NCI-H1694 treated with DMSO at 0.1 percent for 48 hours (cell line): ENCODE measurements around the gene EHBP1L1.
"Not testable (repeated sequence)": the region's sequence is repeated elsewhere in the genome, so short reads cannot be mapped to it uniquely, and the experiment has no call there.

Experiments used
- DNase-seq: peaks from one replicate; lab custom pipeline; 2025; lab: John Stamatoyannopoulos, UW

The EHBP1L1 gene

DNA sequence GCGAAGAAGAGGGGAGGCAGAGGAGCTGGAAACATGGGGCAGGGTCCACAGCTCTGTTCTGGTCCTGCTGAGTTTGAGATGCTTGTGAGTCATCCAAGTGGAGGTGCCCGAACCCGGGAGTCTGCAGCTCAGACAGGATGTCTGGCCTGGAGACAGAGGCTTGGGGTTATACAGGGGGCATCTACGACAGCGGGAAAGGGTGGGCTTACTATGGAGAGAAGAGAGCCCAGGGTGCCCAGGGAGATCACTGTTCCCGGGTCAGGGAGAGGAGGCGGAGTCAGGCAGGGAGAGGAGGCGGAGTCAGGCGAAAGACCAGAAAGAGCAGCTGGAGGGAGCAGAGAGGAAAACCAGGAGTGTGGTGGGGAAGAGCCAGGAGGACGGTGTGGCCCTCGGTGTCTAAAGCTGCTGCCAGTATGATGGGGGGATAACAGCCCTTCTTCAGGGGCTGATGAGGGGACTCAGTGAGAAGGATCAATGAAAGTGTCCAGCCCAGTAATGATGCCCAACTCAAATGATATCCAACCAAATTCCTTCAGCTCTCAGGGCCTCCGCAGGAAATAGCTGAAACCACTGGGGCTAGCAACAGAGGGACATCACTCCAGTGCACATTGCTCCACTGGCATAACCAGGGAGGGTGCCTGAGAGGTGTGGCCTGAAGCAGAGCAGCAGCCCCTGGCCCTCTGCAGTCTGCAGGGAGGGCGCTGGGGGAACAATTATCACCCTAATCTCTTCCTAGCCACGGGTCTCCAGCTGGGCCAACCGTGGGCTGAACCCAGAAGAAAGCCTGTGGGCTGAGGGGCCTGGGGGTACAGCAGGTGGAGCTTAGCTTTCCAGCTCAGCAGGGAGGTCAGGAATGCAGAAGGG lies 15.1 kb upstream of the EHBP1L1 start:
- peak; percentile 67 for DNase-seq

DNA sequence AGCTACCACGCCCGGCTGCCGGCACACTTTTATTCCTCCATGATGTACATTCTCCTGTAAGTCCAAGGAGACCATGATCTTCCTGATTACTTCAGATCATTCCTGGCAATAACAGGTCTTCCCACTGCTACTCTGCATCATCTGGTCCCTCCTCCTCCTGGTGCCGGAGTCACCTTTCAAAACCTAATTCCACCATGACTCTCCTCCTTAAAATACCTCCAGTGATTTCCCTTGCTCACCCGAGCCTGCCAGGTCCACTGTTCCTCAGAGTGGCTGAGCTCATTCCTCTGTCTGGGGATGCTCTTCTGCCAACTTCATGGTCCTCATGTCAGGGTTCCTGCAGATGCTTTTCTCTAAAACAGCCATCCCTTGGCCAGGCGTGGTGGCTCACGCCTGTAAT lies 13.8 kb upstream of the EHBP1L1 start:
- DNase-seq = no peak

DNA sequence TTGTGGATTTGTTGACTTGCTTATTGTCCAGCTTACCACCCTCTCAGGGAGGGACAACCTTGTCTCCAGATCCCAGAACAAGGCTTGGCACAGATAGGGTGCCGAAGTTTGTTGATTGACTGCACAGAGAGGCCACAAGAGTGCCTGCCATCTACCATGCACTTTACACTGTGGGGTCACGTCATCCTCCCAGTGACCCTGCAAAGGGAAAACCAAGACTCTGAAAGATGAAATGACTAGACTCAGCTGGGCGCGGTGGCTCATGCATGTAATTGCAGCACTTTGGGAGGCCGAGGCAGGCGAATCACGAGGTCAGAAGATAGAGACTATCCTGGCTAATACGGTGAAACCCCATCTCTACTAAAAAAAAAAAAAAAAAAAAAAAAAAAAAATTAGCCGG lies 13.1 kb upstream of the EHBP1L1 start:
- DNase-seq = no peak

DNA sequence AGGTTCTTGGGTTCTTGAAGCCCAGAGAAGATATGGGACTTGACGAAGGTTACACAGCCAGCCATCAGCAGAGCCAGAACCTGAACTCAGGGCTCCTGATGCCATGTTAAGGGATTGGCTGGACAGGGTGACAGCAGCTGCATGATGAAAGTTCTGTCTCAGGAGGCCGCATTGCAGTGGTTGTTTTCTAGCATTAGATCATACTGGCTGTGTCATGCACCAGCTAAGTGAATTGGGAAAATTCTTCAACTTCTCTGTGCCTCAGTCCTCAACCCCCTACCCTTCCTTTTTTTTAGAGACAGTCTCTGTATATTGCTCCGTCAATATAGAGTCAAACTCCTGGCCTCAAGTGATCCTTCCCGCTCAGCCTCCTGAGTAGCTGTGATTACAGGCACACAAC lies 12.3 kb upstream of the EHBP1L1 start:
- DNase-seq = no peak

DNA sequence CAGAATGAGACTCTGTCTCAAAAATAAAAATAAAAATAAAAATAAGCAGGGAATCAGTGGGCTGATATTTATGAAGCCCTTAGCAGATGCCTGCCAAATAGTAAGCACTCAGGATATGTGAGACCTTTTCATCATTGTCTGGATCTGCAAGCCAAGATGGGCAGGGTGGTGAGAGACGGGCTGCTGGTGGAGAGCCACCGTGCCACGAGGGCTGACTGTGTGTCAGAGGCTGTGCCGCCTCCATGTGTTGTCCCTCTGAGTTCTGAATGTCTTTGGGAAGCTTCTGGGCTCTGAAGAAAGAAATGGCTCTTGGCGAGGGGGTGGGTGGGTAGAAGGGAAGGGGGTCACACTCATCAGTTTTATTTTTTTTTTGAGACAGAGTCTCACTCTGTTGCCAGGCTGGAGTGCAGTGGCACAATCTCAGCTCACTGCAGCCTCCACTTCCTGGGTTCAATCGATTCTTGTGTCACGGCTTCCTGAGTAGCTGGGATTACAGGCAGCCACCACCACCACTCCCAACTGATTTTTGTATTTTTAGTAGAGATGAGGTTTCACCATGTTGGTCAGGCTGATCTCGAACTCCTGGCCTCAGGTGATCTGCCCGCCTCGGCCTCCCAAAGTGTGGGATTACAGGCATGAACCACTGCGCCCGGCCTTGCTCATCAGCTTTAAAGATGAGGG lies 10.8 kb upstream of the EHBP1L1 start:
- not testable (repeated sequence) for DNase-seq

DNA sequence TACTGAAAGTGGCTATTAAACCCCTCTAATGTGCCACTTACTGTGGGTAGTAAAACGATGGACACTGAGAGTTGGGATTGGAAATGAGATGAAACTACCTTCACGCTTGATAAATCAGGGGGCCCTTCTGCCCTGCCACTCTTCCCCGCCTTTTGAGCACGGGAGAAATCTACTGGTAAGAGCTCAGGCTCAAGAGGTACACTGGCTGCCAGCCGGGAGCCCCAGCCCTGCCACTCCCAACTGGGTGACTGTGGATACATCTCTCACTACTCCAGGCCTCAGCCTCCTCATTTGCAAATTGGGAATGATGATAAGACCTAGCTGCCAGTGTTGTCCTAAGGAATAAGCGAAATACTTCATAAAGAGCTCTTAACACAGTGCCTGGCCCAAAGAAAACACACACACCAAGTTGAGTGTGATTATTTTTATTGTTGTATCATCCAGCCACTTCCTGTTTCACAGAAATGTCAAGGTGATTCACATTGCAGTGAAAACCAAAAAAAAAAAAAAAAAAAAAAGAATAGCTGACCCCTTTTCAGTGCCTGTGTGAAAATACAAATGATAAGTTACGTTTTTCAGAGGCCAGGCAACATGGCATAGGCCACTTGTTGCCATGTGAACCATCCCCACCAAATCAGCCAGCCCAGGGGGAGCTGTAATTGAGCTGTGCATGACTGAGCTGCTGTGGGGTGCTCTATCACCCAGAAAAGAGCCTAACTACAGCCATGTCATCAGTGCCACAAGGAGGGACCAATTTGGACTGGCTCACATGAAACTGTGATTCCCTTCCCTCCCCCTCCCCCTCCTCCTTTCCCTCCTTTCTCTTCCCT lies 10.0 kb upstream of the EHBP1L1 start:
- DNase-seq = no peak

DNA sequence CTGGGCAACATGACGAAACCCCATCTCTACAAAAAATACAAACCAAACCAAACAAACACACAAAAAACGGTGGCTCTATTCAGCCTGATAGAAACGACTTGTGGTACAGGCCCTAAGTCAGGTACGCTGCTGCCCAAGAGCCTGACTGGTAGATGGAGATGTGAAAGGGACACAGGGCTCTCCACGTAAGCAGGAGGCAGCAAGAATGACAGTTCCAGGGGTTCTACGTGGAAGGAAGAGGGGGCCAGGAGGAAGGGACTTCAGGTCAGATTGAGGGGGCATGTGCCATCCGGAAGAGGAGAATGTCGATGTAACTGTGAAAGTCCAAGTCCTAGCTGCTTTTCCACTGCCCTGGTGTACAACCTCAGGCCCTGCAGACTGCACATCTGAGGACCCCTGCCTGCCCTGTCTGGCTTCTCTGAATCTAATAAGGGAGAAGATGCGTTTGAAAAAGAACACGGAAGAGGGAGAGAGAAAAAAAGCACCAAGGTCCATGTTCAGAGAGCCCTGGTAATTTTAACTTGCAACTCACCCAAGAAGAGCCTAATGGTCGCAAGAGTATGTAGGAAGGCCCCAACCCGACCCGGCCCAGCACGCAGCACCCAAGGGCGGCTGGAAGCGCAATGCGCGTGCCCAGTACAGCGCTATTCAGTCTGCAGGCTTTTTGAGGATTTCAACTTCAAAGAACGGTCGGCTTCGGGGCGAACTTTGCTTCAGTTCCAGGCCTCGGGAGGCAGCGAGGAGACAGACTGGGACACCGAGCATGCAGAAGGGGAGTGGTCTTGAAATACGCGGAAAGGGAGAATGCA lies 6.5 kb upstream of the EHBP1L1 start:
- no peak for DNase-seq

DNA sequence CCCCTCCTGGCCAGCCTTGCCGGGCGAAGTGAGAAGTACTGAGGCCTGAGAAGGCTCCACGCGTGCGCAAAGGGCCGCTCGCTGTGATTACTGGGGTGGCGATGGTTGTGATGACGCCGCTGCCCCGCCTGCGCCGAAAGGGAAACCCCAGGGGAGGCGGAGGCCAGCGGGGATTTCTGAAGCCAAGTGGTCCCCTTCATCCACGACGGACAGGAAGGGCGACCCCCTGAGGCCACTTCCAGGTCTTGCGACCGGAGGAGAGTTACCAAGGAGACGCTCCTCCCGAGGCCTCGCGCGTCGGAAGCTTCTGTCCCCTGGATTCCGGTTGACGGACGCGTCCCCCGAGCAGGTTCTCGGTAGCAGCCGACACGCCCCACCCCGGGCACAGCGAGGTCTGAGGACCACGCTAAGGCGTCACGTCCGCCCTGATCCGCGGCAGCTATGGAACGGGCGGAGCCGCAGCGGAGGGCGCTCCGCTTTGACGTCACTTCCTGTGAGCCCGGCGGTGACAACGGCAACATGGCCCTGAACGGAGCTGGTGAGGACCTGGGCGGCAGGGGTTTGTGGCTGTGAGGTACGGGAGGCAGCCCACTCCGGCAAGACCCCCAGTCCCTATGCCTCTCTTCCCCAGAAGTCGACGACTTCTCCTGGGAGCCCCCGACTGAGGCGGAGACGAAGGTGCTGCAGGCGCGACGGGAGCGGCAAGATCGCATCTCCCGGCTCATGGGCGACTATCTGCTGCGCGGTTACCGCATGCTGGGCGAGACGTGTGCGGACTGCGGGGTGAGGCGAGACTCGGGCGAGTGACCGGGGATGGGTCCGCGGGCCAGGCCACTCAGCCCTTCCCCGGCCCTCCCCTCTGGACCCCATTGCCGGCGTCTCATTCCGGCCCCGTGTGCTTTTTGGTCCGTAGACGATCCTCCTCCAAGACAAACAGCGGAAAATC lies 5.6 kb upstream of the EHBP1L1 start, which contains the start of gene ZNRD2:
TSS of gene ZNRD2 (plus strand) at position 505 of the 946 bp plus-strand sequence. CDS start at position 520, 15 bp downstream.
- DNase-seq = peak; percentile 90

DNA sequence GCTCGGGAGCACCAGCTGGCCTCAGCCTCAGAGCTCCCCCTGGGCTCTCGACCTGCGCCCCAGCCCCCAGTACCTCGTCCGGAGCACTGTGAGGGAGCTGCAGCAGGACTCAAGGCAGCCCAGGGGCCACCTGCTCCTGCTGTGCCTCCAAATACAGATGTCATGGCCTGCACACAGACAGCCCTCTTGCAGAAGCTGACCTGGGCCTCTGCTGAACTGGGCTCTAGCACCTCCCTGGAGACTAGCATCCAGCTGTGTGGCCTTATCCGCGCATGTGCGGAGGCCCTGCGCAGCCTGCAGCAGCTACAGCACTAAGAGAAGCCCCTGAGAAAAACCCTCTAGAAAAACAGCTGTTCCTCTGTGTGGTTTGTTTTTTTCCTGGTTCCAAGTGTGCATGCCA lies 4.4 kb upstream of the EHBP1L1 start:
- no peak for DNase-seq

DNA sequence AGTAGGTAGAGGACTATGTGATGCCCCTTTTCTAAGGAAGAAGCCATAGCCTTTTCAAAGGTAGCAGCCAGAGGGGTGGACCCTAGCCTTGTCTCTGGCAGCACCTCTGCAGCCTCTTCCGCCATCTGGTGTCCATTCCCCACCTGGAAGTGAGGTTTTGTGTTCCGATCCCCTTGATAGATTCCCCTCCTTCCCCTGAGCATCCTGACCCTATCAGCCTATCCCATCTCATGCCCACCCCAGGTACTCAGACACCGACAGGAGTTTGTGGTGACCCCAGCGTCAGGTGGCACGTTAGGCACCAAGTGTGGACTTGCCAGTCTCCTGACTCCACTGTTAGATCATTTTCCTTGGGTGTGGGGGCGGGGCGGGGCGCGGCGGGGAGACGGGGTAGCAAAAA lies 3.9 kb upstream of the EHBP1L1 start:
- DNase-seq = no peak

DNA sequence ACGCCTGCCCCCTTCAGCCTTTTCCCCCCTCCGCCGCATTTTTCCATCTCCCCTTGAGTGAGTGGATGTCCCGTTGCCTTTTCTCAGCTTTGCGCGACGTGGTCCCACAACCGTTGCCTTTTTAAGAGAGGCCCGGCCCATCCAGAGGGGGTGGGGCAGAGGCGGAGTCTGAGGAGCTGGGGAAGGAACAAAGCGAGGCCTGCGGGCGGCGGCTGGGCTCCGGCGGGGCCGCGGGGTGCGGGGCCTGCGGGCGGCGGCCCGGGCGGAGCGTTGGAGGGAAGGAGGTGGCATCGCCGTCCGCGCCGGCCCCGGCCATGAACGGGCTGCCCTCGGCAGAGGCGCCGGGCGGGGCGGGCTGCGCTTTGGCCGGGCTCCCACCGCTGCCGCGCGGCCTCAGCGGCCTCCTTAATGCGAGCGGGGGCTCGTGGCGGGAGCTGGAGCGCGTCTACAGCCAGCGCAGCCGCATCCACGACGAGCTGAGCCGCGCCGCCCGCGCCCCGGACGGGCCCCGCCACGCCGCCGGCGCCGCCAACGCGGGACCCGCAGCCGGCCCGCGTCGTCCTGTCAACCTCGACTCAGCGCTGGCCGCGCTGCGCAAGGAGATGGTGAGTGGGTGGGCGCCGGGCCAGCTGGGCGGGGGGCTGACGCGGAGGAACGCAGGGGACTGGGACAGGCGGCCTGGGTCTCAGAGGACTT lies 3.3 kb upstream of the EHBP1L1 start, which contains the start of gene FAM89B:
TSS of gene FAM89B (plus strand) at position 183 of the 696 bp plus-strand sequence. CDS start at position 315, 132 bp downstream.
- DNase-seq = peak; percentile 60

DNA sequence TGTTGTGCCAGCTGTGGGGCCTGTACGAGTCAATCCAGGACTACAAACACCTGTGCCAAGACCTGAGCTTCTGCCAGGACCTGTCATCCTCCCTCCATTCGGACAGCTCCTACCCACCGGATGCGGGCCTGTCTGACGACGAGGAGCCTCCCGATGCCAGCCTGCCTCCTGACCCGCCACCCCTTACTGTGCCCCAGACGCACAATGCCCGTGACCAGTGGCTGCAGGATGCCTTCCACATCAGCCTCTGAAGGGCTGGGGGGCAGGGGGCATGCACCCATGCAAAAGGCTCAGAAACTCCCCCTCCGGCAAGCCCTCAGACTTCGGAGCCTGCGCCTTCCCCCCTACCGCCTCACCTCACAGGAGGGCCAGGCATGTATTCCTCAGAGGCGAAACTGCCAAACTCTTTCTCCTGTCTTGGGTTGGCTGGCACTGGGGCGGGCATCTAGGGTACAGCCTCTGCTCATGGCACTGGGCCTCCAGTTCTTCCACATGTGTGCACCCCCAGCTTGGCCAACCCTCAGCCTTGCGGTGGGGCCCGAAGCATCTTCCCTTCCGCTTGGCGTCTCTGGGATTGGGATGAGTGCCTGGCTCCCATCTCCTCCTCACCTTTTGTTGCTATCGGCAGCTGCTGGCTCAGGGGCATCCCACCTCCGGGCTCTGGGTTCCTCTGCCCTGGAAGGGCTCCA lies 2.3 kb upstream of the EHBP1L1 start:
- DNase-seq = no peak

DNA sequence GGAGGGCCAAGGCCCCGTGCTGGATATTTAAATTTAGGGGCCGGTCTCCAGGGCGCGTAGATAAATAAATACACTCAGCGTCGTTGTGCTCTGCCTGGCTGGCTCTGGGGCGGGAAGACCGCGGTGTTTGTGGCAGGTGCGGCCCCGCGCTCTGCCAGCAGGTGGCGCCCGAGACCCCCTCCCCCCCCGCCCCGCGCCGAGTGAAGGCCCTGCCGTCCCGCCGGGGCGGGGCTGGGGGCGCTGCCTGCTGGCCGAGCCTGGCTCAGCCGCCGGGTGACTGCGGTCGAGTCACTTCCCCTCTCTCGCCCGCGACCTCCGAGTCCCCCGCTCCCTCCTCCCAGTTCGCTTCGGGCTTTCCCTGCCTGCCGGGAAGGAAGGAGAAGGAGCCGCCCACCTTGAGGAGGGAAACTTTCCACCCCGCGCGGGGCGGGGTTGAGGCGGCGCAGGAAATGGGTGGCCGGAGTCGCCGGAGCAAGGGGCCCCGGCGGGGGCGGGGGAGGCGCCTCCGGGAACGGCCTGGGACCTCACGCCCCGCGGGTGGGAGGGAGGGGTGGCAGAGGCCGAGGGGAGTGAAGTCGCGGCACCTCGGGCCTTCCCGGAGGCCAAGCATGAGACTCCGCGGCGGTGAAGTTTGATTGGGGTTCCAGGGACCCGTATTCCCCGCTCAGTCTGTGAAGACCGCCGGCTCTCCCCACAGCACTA lies 1.6 kb upstream of the EHBP1L1 start:
- DNase-seq = peak; percentile 43

DNA sequence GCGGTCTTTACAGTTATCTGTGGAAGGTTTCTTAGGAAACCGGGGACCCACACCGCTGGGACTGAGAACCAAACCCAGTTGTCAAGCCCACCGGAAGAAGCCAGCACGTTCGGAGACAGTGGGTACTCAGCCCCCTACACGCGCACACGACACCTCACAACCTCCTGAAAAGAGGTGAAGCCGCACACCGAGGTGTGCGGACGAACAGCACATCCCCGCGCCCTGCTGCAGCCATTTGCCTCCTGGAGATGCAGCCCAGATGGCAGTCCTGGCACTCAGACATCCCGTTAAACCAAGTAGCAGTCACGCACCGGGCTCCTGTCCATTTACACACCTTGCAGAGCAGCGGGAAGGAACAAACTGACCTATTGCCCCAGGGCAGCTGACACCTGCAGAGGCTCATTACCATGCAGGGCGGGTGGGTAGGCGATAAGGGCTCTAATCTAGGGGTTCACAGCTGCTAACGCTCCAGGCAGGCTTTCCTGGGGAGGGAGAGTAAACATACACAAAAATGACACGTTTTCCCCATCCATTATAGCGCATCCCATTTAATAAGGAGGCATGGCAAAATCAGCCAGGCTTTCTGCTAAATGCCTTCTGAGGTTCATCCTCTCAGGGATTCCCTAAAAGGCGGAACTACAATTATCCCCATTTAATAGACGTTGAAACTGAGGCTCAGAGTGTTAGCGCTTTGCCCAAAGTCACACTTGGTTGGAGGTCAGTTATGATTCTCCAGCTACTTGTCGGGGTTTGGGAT lies 864 bp upstream of the EHBP1L1 start:
- DNase-seq = no peak

DNA sequence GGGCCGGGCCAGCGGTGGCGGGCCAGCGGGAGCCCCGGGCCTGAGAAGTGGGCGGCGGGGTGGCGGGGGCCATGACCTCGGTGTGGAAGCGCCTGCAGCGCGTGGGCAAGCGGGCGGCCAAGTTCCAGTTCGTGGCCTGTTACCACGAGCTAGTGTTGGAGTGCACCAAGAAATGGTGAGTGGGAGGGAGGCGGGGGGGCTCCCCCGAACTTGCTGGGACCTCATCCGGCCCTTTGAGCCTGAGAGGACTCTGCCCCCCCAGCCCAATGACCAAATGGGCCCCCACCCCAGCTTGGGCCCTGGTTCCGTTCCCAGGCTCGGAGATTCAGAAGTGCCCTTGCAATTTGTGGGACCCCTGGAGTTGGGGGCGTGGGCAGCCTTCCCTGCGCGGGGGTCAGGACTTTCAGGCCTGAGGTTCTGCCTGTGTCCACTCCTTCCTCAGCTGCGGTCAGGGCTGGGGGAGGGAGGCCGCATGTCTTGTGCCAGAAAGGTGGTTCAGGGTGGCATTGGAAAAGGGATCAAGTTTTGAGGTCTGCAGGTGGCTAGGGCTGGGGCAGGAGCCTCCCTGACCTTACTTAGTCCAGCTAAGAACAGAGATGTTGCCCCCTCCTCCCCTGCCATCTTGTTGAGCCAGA lies 496 bp downstream of the EHBP1L1 start:
- DNase-seq = no peak

DNA sequence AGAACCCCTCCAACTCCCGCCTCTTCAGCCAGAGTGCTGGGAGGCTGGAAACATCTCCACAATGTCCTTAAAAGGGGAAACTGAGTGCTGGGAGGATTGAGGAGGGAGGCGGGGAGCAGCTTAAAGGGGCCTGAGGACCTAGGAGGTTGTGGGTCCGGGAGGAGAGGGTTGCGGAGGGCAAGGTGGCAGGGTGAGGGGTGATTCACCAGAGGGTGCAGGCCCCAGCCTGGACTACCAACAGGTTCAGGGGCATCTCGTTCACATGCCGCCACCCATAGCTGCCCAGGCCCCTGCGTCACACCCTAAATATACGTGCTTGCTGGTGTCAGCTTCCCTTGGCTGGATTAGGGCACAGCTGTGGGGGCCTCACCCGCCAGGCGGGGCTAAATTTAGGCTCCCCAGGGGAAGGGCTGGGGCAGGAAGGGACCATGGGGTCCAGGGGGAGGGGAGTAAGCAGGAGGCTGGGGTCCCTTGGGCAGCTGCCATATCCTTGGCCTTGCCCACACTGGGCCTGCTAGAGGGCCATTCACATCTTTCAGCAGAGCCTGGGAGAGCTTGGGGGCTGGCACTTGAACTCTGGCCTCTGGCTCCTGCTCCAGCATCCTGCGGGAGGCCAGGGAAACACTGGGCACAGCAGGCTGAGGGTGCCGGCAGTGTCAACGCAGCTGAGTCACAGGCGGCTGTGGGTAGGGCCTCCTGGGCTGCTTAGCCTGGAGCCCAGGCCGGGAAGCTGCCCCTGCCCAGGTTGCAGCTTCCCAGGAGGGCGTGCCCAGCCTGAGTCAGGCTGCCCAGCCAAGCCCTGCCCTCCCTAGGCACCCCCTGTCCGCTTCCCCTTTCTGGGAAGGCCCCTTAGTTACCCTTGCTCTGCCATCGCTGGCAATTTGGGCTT lies 1.3 kb downstream of the EHBP1L1 start:
- no peak for DNase-seq
